AG04449 (cell line): ENCODE data around the gene THRA.
A peak's percentile ranks its signal among the peaks of the same experiment; 100 is the strongest.

Experiments used
- CTCF ChIA-PET: fragments of 350-600 bp; formaldehyde crosslinking; extraction: SDS; loops from one replicate; lab custom pipeline; 2021; ENCODE audit warnings: antibody characterized with exemption; lab: Yijun Ruan, JAX
- POLR2A ChIA-PET: fragments of 400-600, 350-600 bp; formaldehyde crosslinking; extraction: SDS; loops from one replicate; lab custom pipeline; 2020; ENCODE audit warnings: antibody characterized with exemption, inconsistent platforms; lab: Yijun Ruan, JAX
- DNase-seq: peaks from one replicate; pipeline ENCODE4 v3.0.0-alpha.2; 2010; ENCODE audit warnings: low read depth, low spot score
- H3K4me3 ChIP-seq: 2 replicates; pipeline ENCODE4 v1.5.1; 2011; ENCODE audit warnings: low read depth, mild to moderate bottlenecking, control low read depth, low read length
- TF ChIP-seq, protein P1 (sequence below): IDR thresholded peaks from one replicate; pipeline ENCODE4 v1.5.1; 2011; ENCODE audit warnings: mild to moderate bottlenecking, moderate library complexity, low read length, control low read depth, inconsistent platforms; ENCODE audit not compliant: insufficient read depth; ENCODE audit errors: missing control alignments

Gene THRA

GRCh38 chr17:40097931-40098845, 35.4 kb downstream of the THRA start:
- TF ChIP-seq, protein P1, sequence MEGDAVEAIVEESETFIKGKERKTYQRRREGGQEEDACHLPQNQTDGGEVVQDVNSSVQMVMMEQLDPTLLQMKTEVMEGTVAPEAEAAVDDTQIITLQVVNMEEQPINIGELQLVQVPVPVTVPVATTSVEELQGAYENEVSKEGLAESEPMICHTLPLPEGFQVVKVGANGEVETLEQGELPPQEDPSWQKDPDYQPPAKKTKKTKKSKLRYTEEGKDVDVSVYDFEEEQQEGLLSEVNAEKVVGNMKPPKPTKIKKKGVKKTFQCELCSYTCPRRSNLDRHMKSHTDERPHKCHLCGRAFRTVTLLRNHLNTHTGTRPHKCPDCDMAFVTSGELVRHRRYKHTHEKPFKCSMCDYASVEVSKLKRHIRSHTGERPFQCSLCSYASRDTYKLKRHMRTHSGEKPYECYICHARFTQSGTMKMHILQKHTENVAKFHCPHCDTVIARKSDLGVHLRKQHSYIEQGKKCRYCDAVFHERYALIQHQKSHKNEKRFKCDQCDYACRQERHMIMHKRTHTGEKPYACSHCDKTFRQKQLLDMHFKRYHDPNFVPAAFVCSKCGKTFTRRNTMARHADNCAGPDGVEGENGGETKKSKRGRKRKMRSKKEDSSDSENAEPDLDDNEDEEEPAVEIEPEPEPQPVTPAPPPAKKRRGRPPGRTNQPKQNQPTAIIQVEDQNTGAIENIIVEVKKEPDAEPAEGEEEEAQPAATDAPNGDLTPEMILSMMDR = no peak
- peak overlapping the region; percentile 40 for H3K4me3 ChIP-seq
- POLR2A ChIA-PET = interaction anchor here (0.7 to 3.6 kb wide), 11 partner anchors 8 to 42 kb away, joined by 3 to 62 read pairs (median 5); partner anchors contain the start of gene CASC3
- CTCF ChIA-PET = interaction anchor here (0.7 to 16.8 kb wide), 10 partner anchors 9 to 121 kb away, joined by 3 to 273 read pairs (median 5); partner anchors contain the start of gene WIPF2
- no peak for DNase-seq

GRCh38 chr17:40098846-40099618, 36.3 kb downstream of the THRA start:
- CTCF ChIA-PET = interaction anchor here (0.7 to 16.8 kb wide), 11 partner anchors 10 to 120 kb away, joined by 3 to 273 read pairs (median 5); partner anchors contain the start of gene WIPF2
- POLR2A ChIA-PET = interaction anchor here (0.7 to 3.6 kb wide), 12 partner anchors 8 to 70 kb away, joined by 3 to 62 read pairs (median 5); partner anchors contain the start of gene CASC3
- H3K4me3 ChIP-seq = peak overlapping the region; percentile 87
- TF ChIP-seq, protein P1 = no peak
- peak; percentile 94 for DNase-seq

DNA sequence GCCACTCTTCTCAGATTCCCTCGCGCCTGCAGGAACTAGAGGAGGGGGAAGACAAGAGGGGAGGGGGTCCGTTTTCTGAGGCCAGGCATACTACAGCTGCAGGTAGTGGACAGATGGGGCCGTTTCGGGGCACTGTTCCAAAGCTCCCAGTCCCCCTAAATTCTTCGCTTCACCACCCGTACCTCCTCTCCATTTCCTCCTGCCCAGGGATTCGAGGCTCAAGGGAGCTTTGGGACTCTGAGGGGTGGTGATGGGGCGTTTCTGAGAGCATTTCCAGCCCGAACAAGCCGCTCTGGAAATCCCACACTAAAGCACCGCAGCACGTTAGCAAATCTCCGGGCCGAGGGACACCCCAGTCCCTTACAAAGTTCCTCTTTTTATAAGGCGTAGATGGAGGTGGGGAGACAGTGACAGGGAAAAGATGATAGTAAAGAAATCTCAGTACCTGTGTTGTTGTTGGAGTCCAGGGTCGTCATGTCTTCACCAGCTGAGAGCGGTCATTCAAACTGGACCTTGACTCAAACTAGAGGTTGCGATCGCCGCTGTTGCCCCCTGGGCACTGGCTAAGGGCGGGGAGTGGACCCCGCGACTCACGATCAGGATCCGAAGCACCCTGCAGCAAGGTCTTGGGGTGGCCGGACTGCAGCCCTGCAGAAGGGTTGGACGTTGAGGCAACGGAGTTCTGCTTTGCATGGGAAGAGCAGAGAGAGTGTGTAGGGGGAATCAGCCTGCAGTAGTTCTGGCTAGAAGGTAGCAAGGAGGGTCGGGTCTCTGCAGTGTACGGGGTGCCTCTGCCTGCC, 37.1 kb downstream of the THRA start:
- CTCF ChIA-PET = interaction anchor here (0.9 to 16.8 kb wide), 13 partner anchors 13 to 119 kb away, joined by 3 to 273 read pairs (median 4); no protein-coding TSS in a partner anchor
- no peak for DNase-seq
- TF ChIP-seq, protein P1 = no peak
- POLR2A ChIA-PET = interaction anchor here (0.9 to 3.6 kb wide), 18 partner anchors 7 to 79 kb away, joined by 3 to 62 read pairs (median 5); partner anchors contain the start of genes CASC3, MED24 and MSL1
- H3K4me3 ChIP-seq = peak overlapping the region; percentile 87

GRCh38 chr17:40100419-40100668, 37.6 kb downstream of the THRA start, which contains the start of gene NR1D1:
Gene NR1D1 (minus strand): TSS chr17:40100589. CDS start chr17:40100094, 495 bp downstream.
- POLR2A ChIA-PET = interaction anchor here (0.8 to 3.6 kb wide), 14 partner anchors 10 to 79 kb away, joined by 3 to 62 read pairs (median 6); partner anchors contain the start of genes CASC3, MED24 and MSL1
- DNase-seq = no peak
- peak within 1 kb of the TSS; percentile 87 for H3K4me3 ChIP-seq
- CTCF ChIA-PET = interaction anchor here (0.7 to 16.8 kb wide), 14 partner anchors 12 to 119 kb away, joined by 3 to 273 read pairs (median 4); no protein-coding TSS in a partner anchor
- TF ChIP-seq, protein P1 = no peak

DNA sequence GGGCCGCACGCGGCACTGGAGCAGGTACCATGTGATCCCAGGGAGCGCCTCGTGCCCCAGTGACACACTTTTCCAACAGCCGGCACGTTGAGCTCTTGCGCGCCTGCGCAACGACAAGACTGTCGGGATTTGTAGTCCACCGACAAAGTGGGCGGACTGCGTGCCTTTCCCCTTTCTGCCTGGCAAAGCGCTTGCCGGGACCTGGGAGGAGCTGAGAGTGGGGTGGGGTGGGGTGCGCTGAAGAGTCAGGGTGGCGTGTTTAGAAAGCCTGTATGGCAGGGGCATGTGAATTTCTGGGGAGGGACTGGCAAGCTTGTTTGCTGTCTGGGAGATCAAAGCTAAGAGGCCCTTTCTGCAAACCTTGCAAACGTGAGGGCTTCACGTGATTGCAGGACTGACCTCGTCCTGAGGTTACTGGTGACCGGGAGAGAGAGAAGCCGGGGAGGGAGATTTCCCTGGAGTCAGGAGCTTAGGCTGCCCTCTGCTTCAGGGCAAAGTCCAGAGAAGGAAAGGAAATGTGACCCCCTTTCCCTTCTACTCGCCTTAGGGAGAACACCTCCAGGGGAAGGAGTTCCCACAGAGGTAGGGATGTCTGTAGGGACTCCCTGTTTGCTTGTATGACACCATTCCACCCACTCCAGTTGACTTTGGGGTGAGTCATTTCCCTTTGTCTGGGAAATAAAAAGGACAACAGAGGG, 38.1 kb downstream of the THRA start:
- DNase-seq = peak; percentile 89
- H3K4me3 ChIP-seq = peak overlapping the region; percentile 87
- CTCF ChIA-PET = interaction anchor here (0.6 to 16.8 kb wide), 14 partner anchors 12 to 120 kb away, joined by 3 to 273 read pairs (median 4); no protein-coding TSS in a partner anchor
- POLR2A ChIA-PET = interaction anchor here (0.6 to 3.6 kb wide), 17 partner anchors 10 to 80 kb away, joined by 3 to 62 read pairs (median 4); partner anchors contain the start of genes CASC3, MED24 and MSL1
- TF ChIP-seq, protein P1 = no peak
